Activated T-cell treated with anti-CD3 and anti-CD28 coated beads, Interleukin-2, amount 50 U/mL, for 24 hours (primary cell): ENCODE data around the gene ZNF469.
"Not testable (repeated sequence)": the region's sequence is repeated elsewhere in the genome, so short reads cannot be mapped to it uniquely, and the experiment has no call there.

Experiments
- DNase-seq: peaks from one replicate; pipeline ENCODE4 v3.0.0-alpha.2; 2020
- H3K27ac Mint-ChIP-seq: 2 replicates; pipeline ENCODE4 v1.8.0; 2020; ENCODE audit warnings: mild to moderate bottlenecking, mixed read lengths
- H3K27me3 Mint-ChIP-seq: 2 replicates; pipeline ENCODE4 v1.8.0; 2020; ENCODE audit warnings: mixed read lengths
- H3K36me3 Mint-ChIP-seq: 2 replicates; pipeline ENCODE4 v1.8.0; 2020; ENCODE audit warnings: low read depth, mixed read lengths
- H3K4me1 Mint-ChIP-seq: 2 replicates; pipeline ENCODE4 v1.8.0; 2020; ENCODE audit warnings: low read depth, mixed read lengths
- H3K4me3 Mint-ChIP-seq: 2 replicates; pipeline ENCODE4 v1.8.0; 2020; ENCODE audit warnings: mild to moderate bottlenecking, moderate library complexity, mixed read lengths
- H3K9me3 Mint-ChIP-seq: 2 replicates; pipeline ENCODE4 v1.8.0; 2020; ENCODE audit warnings: mixed read lengths

Gene ZNF469

DNA sequence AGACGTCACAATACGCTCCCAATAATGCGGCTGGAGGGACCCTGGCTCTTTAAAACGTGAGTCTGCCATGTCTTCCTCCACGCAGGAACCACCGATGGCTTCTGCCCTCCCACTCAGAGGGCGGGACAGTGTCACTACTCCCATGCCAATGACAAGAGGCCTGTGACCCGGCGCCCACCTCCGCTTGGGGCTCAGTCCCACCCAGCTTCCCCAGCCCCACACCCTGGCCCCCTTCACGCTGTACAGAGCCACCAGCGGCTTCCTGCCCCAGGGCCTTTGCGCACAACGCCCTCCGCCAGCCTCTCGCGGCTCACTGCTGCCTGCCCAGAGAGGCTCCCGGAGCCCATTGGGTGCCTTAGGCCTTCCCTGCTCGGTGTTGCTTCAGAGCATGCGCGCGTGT is 29.5 kb upstream of the ZNF469 start:
- DNase-seq: no peak
- Mint-ChIP-seq H3K4me3 (no peak overlapping the region), H3K36me3 (no peaks in the 10 kb centered on the region), H3K9me3 (no peaks in the 10 kb centered on the region), H3K4me1 (peaks cover under 1% of the 10 kb centered on the region), H3K27me3 (no peaks in the 10 kb centered on the region), H3K27ac (no peak overlapping the region)

DNA sequence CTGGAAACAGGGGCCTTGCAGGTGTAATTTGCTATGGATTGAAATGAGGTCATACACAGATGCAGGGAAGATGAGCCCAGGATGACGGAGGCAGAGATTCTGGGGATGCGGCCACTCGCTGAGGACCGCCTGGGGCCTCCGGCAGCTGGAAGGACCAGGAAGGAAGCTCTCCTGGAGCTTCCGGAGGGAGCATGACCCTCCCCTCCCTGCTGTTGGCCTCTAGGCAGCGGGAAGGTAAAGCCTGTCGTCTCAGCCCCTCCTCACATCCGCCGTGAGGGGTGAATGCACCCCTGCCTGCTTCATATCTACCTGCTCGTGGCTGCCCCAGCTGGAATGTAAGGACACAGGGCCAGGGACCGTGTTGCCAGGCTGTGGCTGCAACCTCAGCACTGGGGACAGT is 29.1 kb upstream of the ZNF469 start:
- Mint-ChIP-seq H3K27ac (no peak overlapping the region), H3K4me1 (no peaks in the 10 kb centered on the region), H3K36me3 (no peaks in the 10 kb centered on the region), H3K9me3 (no peaks in the 10 kb centered on the region), H3K27me3 (no peaks in the 10 kb centered on the region), H3K4me3 (no peak overlapping the region)
- no peak for DNase-seq

DNA sequence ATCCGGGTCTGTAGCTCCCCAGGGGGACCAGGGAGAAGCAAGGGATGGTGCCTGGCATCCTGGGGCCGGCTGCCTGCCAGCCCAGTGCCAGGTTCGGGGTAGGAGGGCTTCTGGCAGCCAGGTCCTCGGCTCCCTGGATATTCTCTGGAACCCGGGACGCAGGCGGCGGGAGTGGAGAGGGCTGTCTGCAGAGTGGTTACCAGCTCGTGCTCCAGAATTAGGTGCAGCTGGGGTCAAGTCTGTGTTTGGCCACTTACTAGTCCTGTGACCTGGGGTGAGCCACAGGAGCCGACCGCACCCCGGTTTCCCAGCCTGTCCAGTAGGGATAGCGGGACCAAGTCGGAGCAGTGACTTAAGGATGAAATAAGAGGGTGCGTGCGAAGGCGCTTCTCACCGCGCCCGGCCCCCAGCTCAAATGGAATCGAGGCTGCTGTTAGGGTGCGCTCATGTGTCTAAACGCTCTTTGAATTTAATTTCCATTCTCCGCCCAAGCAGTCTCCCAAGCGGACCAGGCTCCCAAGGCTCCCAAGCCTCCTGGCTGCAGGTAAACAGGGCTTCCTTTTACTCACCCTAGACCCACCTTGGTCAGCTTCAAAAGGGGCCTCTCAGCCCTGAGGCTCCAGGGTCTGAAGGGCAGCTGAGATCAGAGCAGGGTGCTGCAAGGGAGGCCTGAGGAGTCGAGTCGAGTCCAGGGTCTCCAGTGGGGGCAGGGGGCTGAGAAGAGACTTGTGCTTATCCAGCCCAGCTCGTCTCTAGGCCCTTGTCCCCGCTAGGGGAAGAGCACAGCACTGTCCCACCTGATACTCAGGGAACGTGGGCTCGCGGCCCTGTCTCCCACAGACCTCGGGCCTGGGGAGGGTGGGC is 28.3 kb upstream of the ZNF469 start:
- no peak for DNase-seq
- no peak overlapping the region for H3K27ac Mint-ChIP-seq
- no peaks in the 10 kb centered on the region for H3K36me3 Mint-ChIP-seq
- H3K27me3 Mint-ChIP-seq: no peaks in the 10 kb centered on the region
- no peaks in the 10 kb centered on the region for H3K4me1 Mint-ChIP-seq
- no peak overlapping the region for H3K4me3 Mint-ChIP-seq
- H3K9me3 Mint-ChIP-seq: no peaks in the 10 kb centered on the region

DNA sequence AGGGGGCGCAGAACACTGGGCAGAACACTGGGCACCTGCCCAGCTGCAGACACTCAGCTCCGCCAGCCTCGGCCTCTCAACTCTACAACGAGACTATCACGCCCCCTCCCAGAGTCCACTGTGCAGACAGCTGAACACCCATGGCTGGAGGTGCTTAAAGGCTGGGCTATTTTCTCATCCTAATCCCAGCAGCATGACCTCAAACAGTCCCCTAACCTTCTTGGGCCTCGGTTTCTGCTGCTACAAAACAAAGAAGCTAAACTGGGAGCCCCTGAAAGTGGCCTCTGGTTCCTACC is 27.7 kb upstream of the ZNF469 start:
- no peak overlapping the region for H3K27ac Mint-ChIP-seq
- no peaks in the 10 kb centered on the region for H3K9me3 Mint-ChIP-seq
- no peaks in the 10 kb centered on the region for H3K27me3 Mint-ChIP-seq
- H3K4me1 Mint-ChIP-seq: no peaks in the 10 kb centered on the region
- no peaks in the 10 kb centered on the region for H3K36me3 Mint-ChIP-seq
- no peak overlapping the region for H3K4me3 Mint-ChIP-seq
- DNase-seq: no peak

DNA sequence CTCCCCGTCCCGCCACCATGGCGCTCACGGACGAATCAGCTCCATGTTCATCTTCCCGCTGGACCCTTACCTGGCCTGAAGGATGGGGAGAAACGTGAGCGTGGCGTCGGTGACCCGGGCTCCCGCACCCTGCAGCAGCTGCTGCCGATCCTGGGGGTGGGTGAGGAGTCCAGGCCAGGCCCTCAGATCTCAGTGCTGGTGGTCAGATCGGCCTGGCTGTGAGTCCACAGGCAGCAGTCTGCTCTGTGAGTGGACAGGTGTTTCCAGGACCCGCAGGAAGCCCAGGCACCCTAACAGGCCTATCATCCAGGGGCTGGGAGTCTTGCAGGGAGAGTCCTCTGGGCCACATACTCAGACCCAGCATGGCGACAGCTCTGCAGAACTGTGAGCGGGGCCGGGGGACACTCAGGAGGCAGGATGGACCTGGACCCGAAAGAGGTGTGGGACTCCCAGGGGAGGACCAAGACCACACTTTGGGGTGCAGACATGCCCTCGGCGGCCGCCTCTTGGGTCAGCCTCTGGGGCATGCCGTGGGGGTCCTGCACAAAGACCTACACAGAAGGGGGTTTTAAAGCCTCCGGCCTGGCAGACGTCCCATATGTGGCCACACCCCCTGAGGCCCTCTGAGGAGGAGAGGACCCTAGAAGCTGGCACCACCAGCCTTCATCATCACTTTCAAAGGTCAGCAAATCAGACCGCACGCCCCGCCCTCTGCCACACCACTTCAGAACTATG is 27.2 kb upstream of the ZNF469 start:
- no peaks in the 10 kb centered on the region for H3K4me1 Mint-ChIP-seq
- no peaks in the 10 kb centered on the region for H3K27me3 Mint-ChIP-seq
- DNase-seq: no peak
- H3K27ac Mint-ChIP-seq: no peak overlapping the region
- no peak overlapping the region for H3K4me3 Mint-ChIP-seq
- no peaks in the 10 kb centered on the region for H3K36me3 Mint-ChIP-seq
- no peaks in the 10 kb centered on the region for H3K9me3 Mint-ChIP-seq

- no peaks in the 10 kb centered on the region for H3K36me3 Mint-ChIP-seq
- H3K4me1 Mint-ChIP-seq: no peaks in the 10 kb centered on the region
Observed at GRCh38 chr16:88356124-88356726, 26.5 kb upstream of the ZNF469 start.

DNA sequence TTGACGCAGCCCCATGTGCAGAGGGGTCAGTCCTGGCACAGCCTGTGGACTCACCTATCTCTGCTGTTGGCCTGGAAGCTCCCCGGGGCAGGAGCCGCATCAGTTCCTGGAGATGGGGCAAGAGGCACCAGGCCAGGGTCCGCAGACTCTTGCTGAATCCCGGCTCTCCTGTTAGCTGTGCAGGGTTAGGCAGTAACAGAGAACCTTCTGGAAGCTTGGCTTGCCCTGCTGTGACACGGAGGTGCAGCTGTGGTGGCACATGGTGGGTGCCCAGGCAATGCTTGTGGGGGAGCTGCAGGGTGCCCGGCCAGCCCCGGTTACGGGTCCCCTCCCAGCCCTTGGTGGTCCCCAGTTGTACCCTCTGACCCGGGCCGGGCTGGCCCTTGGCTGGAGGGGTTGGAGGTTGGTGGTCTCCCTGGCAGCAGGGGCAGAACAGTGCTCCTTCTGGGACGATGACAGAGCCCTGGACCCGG is 26.0 kb upstream of the ZNF469 start:
- Mint-ChIP-seq H3K4me3 (no peak overlapping the region), H3K4me1 (no peaks in the 10 kb centered on the region), H3K27me3 (peaks cover 4% of the 10 kb centered on the region), H3K36me3 (no peaks in the 10 kb centered on the region), H3K9me3 (no peaks in the 10 kb centered on the region), H3K27ac (no peak overlapping the region)
- DNase-seq: no peak

More at GRCh38 chr16:88356124-88356726, 26.5 kb upstream of the ZNF469 start:
- no peaks in the 10 kb centered on the region for H3K9me3 Mint-ChIP-seq
- H3K27me3 Mint-ChIP-seq: no peaks in the 10 kb centered on the region
- no peak for DNase-seq
- H3K27ac Mint-ChIP-seq: no peak overlapping the region
- H3K4me3 Mint-ChIP-seq: no peak overlapping the region

GRCh38 chr16:88357317-88358022 is 25.3 kb upstream of the ZNF469 start:
- peaks cover 1% of the 10 kb centered on the region for H3K9me3 Mint-ChIP-seq
- DNase-seq: no peak
- H3K27me3 Mint-ChIP-seq: peaks cover 11% of the 10 kb centered on the region
- H3K4me1 Mint-ChIP-seq: no peaks in the 10 kb centered on the region
- no peak overlapping the region for H3K27ac Mint-ChIP-seq
- H3K4me3 Mint-ChIP-seq: no peak overlapping the region
- H3K36me3 Mint-ChIP-seq: no peaks in the 10 kb centered on the region

- H3K9me3 Mint-ChIP-seq: peaks cover 5% of the 10 kb centered on the region
- no peak overlapping the region for H3K4me3 Mint-ChIP-seq
- no peak for DNase-seq
- no peaks in the 10 kb centered on the region for H3K4me1 Mint-ChIP-seq
- no peaks in the 10 kb centered on the region for H3K36me3 Mint-ChIP-seq
- no peak overlapping the region for H3K27ac Mint-ChIP-seq
- peaks cover 15% of the 10 kb centered on the region for H3K27me3 Mint-ChIP-seq
Observed at GRCh38 chr16:88358023-88358420, 24.7 kb upstream of the ZNF469 start.

DNA sequence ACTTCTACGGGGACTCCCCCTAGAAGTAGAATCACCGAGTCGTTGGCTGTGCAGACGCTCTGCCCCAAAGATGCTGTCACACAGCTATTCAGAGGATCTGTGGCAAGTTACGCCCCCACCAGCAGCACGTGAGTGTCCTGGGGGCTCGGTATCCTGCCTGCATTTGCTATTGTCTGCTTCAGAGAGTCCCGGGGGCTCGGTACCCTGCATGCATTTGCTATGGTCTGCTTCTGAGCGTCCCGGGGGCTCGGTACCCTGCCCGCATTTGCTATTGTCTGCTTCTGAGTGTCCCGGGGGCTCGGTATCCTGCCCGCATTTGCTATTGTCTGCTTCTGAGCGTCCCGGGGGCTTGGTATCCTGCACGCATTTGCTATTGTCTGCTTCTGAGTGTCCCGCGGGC is 23.8 kb upstream of the ZNF469 start:
- Mint-ChIP-seq H3K27ac (no peak overlapping the region), H3K36me3 (no peaks in the 10 kb centered on the region), H3K4me1 (peaks cover 3% of the 10 kb centered on the region), H3K9me3 (peaks cover 5% of the 10 kb centered on the region), H3K27me3 (peaks cover 21% of the 10 kb centered on the region), H3K4me3 (no peak overlapping the region)
- DNase-seq: no peak

GRCh38 chr16:88360401-88360800 is 22.4 kb upstream of the ZNF469 start:
- H3K4me3 Mint-ChIP-seq, DNase-seq, H3K27ac Mint-ChIP-seq, H3K9me3 Mint-ChIP-seq, H3K4me1 Mint-ChIP-seq, H3K36me3 Mint-ChIP-seq: not testable (repeated sequence)
- peaks cover 29% of the 10 kb centered on the region for H3K27me3 Mint-ChIP-seq

DNA sequence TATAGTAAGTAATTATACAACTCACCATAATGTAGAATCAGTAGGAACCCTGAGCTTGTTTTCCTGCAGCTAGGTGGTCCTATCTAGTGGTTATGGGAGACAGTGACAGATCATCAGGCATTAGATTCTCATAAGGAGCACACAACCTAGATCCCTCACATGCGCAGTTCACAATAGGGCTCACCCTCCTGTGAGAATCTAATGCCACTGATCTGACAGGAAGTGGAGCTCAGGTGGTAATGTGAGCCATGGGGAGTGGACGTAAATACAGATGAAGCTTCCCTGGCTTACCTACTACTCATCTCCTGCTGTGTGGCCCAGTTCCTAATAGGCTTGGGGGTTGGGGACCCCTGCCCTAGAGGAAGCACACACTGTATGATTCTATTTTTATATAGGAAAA is 21.8 kb upstream of the ZNF469 start:
- Mint-ChIP-seq H3K27ac (no peak overlapping the region), H3K27me3 (peaks cover 29% of the 10 kb centered on the region), H3K9me3 (peaks cover 5% of the 10 kb centered on the region)

GRCh38 chr16:88361775-88362174 is 21.0 kb upstream of the ZNF469 start:
- no peak overlapping the region for H3K4me3 Mint-ChIP-seq
- H3K36me3 Mint-ChIP-seq: no peaks in the 10 kb centered on the region
- H3K4me1 Mint-ChIP-seq: peaks cover 3% of the 10 kb centered on the region
- no peak for DNase-seq
- peaks cover 29% of the 10 kb centered on the region for H3K27me3 Mint-ChIP-seq
- no peak overlapping the region for H3K27ac Mint-ChIP-seq
- H3K9me3 Mint-ChIP-seq: peaks cover 5% of the 10 kb centered on the region

More for the DNA sequence above, 21.8 kb upstream of the ZNF469 start:
- Mint-ChIP-seq H3K4me3 (no peak overlapping the region), H3K36me3 (no peaks in the 10 kb centered on the region), H3K4me1 (peaks cover 3% of the 10 kb centered on the region)
- DNase-seq: no peak

DNA sequence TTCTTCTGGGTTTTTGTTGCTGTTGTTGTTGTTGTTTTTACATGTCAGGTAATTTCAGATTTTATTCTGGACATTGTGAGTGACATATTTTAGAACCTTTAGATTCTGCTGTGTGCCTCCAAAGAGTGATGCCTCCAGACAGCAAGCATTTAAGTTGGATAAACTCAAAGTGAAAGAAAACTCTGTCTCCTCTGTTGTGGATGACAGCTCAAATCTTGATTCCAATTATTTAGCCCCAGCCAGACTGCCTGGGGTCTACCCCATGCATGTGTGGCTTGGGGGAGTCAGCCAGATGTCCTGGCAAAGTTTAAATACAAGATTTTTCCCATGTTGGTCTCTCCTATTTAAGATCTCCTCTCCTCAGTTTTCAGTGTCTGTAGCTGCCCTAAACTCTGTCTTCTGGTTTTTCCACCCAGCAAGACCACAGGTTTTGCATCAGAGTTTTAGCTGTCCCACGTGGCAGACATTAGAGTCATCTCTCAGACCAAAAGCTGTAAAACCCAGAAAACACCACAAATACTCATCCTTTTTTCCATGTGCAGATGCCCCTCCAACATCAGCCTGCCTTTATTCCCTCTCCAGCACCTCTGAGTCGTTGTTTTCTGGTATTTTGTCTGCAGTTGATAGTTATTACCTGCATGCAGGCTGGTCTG is 19.4 kb upstream of the ZNF469 start:
- H3K36me3 Mint-ChIP-seq: no peaks in the 10 kb centered on the region
- H3K9me3 Mint-ChIP-seq: peaks cover 5% of the 10 kb centered on the region
- DNase-seq: no peak
- peaks cover 3% of the 10 kb centered on the region for H3K4me1 Mint-ChIP-seq
- no peak overlapping the region for H3K4me3 Mint-ChIP-seq
- no peak overlapping the region for H3K27ac Mint-ChIP-seq
- H3K27me3 Mint-ChIP-seq: peaks cover 32% of the 10 kb centered on the region
